ENCODE measurements around the gene SPATA21. TPM values are rescaled to one million over a fixed set of nuclear protein-coding genes. Genes with fewer than 3 reads are reported as not detected.
"Not testable (repeated sequence)": the region's sequence is repeated elsewhere in the genome, so short reads cannot be mapped to it uniquely, and the experiment has no call there.

Gene SPATA21
- total and polyA plus RNA-seq, 12 donors = 0.15 to 0.20 TPM; not detected in 10

GRCh38 chr1:16458831-16459230 is 21.6 kb upstream of the SPATA21 start:
- no peak for DNase-seq
- no peak for TF ChIP-seq CTCF (IDR thresholded peaks at IDR 0.05)
- Histone ChIP-seq H3K27ac (peak overlapping the region in 2 of 10 donors; percentile 0 to 5), H3K4me3 (no peak overlapping the region), H3K9me3 (no peaks in the 10 kb centered on the region), H3K4me1 (peaks cover 0 to 36% (median 12%) of the 10 kb centered on the region in 9 donors), H3K36me3 (peaks cover 0 to 100% (median 62%) of the 10 kb centered on the region in 9 donors), H3K27me3 (no peaks in the 10 kb centered on the region)
- 57% methylated on average over 6 of the region's 6 CpGs for WGBS, 2 donors
- intact Hi-C loops (cut with DNase I) = no loop called here
- ATAC-seq = peak in 5 of 8 donors; percentile 10 to 37 (median 17)

DNA sequence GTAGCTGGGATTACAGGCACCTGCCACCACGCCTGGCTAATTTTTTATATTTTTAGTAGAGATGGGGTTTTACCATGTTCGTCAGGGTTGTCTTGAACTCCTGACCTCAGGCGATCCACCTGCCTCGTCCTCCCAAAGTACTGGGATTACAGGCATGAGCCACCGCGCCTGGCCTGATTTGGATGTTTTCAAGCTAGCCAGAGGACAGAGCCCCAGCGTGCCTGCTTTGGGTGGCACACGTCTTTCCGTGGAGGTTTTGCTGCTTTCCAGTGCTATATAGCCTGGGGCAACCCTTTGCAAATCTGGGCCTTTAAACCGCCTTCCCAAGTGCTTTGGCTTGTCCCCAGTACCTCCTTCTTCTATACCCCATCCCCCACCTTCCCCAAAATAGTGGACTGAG is 18.9 kb upstream of the SPATA21 start:
- H3K4me3 ChIP-seq, DNase-seq, ATAC-seq, H3K27ac ChIP-seq, H3K9me3 ChIP-seq, H3K27me3 ChIP-seq: not testable (repeated sequence)
- H3K4me1 ChIP-seq = peaks cover 0 to 36% (median 12%) of the 10 kb centered on the region in 9 donors
- intact Hi-C loops (cut with DNase I) = loop anchor here in 1 of 10 donors (2.0 kb wide), 1 partner anchor 59 kb away; no protein-coding TSS in a partner anchor
- H3K36me3 ChIP-seq = peaks cover 0 to 100% (median 71%) of the 10 kb centered on the region in 9 donors
- 89 to 91% methylated on average over 10 of the region's 10 CpGs for WGBS, 2 donors

- H3K36me3 ChIP-seq = peaks cover 0 to 100% (median 63%) of the 10 kb centered on the region in 9 donors
- intact Hi-C loops (cut with DNase I) = not testable (repeated sequence)
These were observed 17.7 kb upstream of the SPATA21 start for GRCh38 chr1:16454909-16455308.

DNA sequence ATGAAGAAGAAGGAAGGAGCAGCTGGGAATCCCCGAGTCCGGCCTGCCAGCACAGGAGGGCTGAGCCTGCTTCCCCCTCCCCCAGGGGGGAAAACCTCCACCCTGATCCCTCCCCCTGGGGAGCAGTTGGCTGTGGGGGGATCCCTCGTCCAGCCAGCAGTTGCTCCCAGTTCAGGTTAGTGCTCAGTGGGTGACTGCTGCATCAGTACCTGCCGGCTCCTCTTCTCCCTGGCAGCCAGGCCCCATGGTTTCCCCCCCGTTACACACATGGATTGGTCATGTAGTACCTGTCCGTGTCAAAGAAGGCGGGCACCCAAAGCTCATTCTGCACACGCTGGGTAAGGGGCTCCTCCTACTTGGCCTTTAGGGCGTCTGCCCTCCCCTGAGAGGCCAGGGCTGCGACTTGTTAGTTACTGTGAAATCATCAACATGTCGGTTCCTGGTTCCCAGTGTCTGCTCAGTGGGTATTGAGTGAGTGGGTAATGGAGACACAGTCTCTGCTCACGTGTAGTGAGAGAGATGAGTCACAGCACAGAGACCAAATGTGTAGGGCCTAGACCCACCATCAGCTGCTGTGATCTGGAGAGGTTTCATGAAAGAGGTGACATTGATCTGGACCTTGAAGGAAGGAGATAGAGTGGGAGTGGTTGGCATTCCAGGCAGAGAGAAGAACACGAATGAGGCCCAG is 14.8 kb upstream of the SPATA21 start:
- ATAC-seq (no peak), DNase-seq (no peak)
- H3K27me3 ChIP-seq = no peaks in the 10 kb centered on the region
- H3K27ac ChIP-seq = no peak overlapping the region
- peaks cover 0 to 100% (median 66%) of the 10 kb centered on the region in 9 donors for H3K36me3 ChIP-seq
- no peak overlapping the region for H3K4me3 ChIP-seq
- 79 to 80% methylated on average over 13 of the region's 13 CpGs for WGBS, 2 donors
- no peak for TF ChIP-seq CTCF (IDR thresholded peaks at IDR 0.05)
- no peaks in the 10 kb centered on the region for H3K9me3 ChIP-seq
- H3K4me1 ChIP-seq = peaks cover 0 to 26% (median 8%) of the 10 kb centered on the region in 9 donors
- intact Hi-C loops (cut with DNase I) = no loop called here

More at GRCh38 chr1:16454909-16455308, 17.7 kb upstream of the SPATA21 start:
- Histone ChIP-seq H3K4me1 (peaks cover 0 to 36% (median 12%) of the 10 kb centered on the region in 9 donors), H3K27ac (peak overlapping the region in 3 of 10 donors; percentile 16 to 51 (median 22))
- WGBS, 2 donors = 44 to 50% methylated on average over 3 of the region's 3 CpGs
- not testable (repeated sequence) for DNase-seq, H3K27me3 ChIP-seq, H3K4me3 ChIP-seq, H3K9me3 ChIP-seq
- peak in 6 of 8 donors; percentile 45 to 76 (median 62) for ATAC-seq

DNA sequence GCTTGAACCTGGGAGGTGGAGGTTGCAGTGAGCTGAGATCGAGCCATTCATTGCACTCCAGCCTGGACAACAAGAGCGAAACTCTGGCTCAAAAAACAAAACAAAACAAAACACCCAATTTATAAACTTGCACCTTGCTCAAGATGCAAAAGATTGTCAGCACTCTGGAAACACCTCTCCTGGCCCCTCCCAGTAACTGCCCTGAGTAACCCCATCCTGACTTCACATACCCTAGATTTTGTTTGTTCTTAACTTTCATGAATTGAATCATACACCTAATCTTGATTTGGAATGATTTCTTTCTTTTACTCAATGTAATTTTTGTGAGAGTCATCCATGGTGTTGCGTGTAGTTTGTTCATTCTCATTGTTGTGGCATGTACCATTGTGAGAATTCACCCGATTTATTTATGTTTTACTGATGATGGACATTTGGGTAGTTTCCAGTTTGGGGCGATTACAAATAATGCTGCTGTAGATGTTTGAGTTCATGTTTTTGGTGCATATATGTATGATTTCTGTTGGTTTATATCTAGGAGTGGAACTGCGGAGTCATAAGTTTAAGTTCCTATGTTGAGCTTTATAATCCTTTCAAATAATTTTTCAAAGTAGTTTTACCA is 13.7 kb upstream of the SPATA21 start:
- intact Hi-C loops (cut with DNase I) = no loop called here
- ATAC-seq (no peak), DNase-seq (no peak)
- Histone ChIP-seq H3K27me3 (no peaks in the 10 kb centered on the region), H3K36me3 (peaks cover 0 to 100% (median 59%) of the 10 kb centered on the region in 9 donors), H3K9me3 (no peaks in the 10 kb centered on the region), H3K4me3 (no peak overlapping the region), H3K27ac (no peak overlapping the region), H3K4me1 (peaks cover 0 to 21% (median 6%) of the 10 kb centered on the region in 9 donors)
- no peak for TF ChIP-seq CTCF (IDR thresholded peaks at IDR 0.05)
- WGBS, 2 donors = 87% methylated on average over 6 of the region's 6 CpGs
